Raji (cell line): Measurements from ENCODE around the gene MESP2.

Experiments used
- POLR2A ChIP-seq: IDR thresholded peaks from 2 replicates; pipeline ENCODE4 v1.6.1; 2011; ENCODE audit warnings: low read depth, low read length, control low read depth; ENCODE audit not compliant: insufficient read depth

MESP2 gene

GRCh38 chr15:89783111-89783860 is 7.2 kb downstream of the MESP2 start:
- TF ChIP-seq POLR2A: no peak

GRCh38 chr15:89783861-89784685 is 7.9 kb downstream of the MESP2 start:
- TF ChIP-seq POLR2A: no peak

DNA sequence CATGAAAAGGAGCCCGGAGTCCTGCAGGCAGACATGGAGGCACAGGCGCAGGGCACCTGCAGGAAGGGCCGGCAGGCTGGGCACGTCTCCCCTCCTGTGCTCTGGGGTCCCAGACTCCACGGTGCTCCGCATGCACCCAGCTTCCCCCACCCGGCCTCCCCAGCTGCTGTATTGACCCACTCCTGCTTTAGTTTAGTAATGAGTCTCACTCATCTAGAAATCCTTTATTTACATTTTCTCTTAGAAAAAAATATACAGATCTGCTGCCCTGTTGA is 8.5 kb downstream of the MESP2 start:
- TF ChIP-seq POLR2A: no peak

DNA sequence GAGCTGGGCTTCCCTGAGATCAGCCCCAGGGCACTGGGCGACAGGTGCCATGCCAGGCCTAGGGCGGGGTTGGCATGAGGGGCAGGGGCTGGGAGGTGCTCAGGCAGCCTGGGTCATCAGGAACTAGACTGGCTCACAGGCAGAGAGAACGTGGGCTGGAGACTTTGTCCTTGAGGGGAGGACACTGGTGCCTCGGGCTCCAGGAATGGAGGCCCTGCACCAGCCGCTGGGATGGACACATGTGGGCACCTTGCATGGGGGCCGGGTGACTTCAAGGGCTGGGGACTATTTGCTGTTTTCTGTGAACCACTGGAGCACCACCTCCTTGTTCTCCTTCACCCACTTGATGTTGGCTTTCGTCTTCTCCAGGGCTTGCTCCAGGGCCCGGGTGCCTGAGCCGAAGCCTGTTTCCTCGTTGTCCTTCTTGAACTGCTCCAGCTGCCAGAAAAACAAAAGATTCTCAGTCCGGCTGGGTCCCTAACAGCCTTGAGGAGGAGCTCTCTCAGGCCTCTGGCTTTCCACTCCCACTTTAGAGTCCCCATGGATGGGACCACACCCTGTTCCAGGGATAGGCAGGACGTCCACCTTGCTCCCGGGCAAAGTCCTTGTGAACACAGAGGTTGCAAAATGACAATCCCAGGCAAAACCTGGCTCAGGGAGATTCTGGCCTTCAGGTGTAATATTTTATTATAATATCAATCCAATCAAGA is 9.1 kb downstream of the MESP2 start:
- TF ChIP-seq POLR2A: no peak

GRCh38 chr15:89785774-89786140 is 9.6 kb downstream of the MESP2 start:
- TF ChIP-seq POLR2A: no peak

- TF ChIP-seq POLR2A: no peak
Observed at GRCh38 chr15:89787944-89788343, 11.8 kb downstream of the MESP2 start.

DNA sequence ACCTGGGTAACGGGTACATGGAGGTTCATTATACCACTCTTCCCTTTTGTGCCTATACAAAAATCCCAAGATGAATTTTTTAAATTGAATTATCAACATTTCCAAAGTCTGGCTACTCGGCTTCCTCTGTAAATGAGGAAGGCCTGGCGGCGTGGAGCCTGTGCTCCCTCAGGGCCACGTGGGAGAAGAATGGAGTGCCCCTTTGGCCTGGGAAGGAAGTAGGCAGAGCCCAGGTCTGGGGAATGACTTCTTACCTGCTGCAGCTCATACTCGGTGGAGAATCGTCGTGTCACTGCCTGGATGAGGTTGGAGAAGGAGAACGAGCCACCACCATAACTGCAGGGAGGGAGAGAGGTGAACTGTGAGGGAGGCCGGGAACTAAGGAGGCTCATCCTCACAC is 14.1 kb downstream of the MESP2 start:
- no peak for TF ChIP-seq POLR2A

GRCh38 chr15:89790661-89791060 is 14.5 kb downstream of the MESP2 start:
- no peak for TF ChIP-seq POLR2A

DNA sequence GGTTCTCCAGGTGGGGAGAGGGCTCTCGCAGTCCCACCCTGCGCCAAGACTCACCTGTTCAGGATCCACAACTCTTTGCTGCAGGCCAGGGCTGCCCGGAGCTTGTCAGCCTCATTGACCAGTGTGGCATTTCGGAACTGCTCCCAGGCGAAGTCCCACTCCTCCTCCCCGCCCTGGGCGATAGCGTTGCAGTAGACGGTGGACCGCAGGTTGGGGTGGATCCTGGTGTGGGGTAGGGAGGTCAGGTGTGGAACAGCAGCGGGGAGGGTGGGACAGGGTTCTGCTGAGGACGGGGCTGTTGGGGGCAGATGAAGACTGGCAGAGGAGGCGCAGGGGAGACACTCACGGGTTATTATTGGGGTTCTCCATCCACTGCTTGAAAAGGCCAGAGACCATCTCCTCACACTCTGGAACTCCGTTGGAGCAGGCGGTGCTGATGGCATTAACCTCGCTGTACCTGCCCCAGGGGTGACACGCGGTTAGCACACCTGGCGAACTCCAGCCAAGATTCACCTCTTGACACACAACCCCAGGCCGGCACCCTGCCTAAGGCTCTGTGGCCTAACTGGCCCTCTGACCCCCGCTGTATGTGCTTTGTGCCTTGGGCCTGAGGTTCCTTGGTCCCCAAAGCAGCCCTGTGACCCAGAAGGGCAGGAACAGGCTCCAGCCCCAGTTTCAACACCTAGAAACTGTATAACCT is 16.1 kb downstream of the MESP2 start:
- TF ChIP-seq POLR2A: no peak

GRCh38 chr15:89794627-89795241 is 18.6 kb downstream of the MESP2 start:
- no peak for TF ChIP-seq POLR2A

DNA sequence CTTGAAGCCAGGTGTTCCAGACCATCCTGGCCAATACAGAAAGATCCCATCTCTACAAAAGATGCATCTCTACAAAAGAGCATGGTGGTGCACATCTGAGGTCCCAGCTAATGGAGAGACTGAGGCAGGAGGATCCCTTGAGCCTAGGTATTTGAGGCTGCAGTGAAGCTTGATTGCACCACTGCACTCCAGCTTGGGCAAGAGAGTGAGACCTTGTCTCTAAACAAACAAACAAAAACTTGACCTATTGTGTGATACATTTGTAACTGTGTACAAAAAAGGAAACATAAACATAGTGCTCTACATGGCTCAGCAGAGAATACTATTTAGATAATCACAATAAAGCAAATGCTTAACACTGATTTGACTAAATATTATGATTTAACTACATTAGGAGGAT is 19.9 kb downstream of the MESP2 start:
- no peak for TF ChIP-seq POLR2A

DNA sequence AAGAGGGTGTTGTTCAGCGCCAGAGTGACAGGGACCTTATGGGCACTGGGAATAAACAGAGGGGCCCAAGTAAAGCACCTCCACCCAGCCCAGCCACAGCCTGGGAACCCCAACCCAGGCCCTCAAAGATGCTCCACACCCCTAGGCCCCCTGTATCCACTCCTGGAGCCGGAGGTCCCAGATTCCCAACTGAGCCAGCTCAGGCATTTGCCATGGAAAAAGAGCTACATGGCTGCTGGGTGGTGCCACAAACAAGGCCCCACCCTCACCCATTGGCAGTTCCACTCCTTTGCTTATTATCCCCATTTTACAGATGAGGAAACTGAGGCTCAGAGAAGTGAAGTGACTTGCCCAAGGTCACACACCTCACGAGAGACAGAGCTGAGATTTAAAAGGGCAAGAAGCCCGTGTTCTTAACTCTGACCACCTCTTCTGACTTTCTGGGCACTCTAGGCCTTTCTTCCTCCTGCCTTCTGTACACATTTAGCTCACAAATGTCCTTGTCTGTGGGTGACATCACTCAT is 21.6 kb downstream of the MESP2 start:
- TF ChIP-seq POLR2A: no peak

DNA sequence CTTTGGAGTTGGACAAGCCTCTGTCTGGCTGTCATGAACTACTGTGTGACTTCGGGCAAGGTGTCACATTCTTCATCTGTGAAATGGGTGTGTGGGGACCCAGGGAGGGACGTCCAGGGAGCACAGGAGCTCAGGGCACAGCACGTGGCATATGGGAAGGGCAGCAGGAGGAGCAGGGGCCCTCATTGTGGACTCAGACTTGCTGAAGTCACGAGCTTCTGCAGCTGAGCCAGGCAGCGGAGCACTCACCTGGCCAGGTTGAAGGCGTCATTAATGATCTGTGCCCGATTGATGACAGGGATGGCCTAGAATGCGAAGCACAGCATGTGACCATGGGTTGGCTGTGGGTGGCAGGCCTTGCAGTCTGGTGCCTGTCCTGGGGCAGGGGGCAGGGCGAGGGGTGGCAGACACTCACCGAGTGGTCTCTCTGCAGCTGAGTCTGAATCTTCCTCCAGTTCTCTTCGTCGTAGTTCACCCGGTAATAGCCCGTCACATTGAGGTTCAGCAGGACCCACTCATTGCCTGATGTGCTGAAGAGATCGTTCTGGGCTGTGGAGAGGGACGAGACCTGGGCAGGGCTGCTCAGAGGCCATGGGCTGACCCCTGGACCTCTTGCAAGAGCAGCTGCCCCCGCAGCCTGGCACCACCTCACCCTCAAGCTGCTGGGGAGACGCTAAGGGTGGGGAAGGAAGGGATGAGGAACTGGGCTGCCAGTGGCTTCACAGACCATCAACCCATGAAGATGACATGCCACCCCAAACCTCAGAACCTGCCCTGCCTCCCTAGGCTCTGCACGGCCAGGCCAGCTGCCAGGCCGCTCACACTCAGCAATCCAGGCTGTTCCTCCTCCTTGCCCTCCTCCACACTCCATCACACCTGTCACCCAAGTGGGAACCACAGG is 23.1 kb downstream of the MESP2 start:
- no peak for TF ChIP-seq POLR2A
